HepG2 (cell line): ENCODE data around the gene PMPCB. TPM values are rescaled to one million over a fixed set of nuclear protein-coding genes. Genes with fewer than 3 reads are reported as not detected.

Source experiments
- ATAC-seq: fragments of 200-7000 bp; cut with Tn5 transposase; 3 replicates; pipeline ENCODE4 v1.9.1; 2020; ENCODE audit warnings: mild to moderate bottlenecking, moderate library complexity
- BruUV-seq: library from RNA; stranded (reverse); fragments of 400-500 nt; replicated peaks from 2 replicates; lab custom pipeline; 2021; lab: Mats Ljungman, UMichigan
- CTCF ChIA-PET: fragments of 300-600 bp; formaldehyde crosslinking; extraction: SDS; loops from one replicate; lab custom pipeline; 2021; ENCODE audit warnings: low total read pairs, inconsistent platforms, low intra/inter-chr PET ratio; lab: Yijun Ruan, JAX
- POLR2A ChIA-PET: fragments of 350-600 bp; sonication (Branson Sonifier 250); formaldehyde crosslinking; loops from one replicate; lab custom pipeline; 2020; ENCODE audit warnings: antibody characterized with exemption, inconsistent platforms; lab: Yijun Ruan, JAX
- DNase-seq: peaks from one replicate; pipeline ENCODE4 v3.0.0-alpha.2; 2015; ENCODE audit warnings: low spot score
- FAIRE-seq: peaks from 3 replicates; lab custom pipeline; 2011; peaks lifted over from hg19 to GRCh38; lab: Jason Lieb, UNC
- H2AFZ ChIP-seq: one replicate; pipeline ENCODE4 v1.6.1; 2011; ENCODE audit warnings: low read length, inconsistent platforms
- H3K27ac ChIP-seq: fragments of 300-600 bp; 3 replicates; pipeline ENCODE4 v1.8.0; 2011; ENCODE audit warnings: mixed run types, mild to moderate bottlenecking, mixed read lengths, low read length, inconsistent platforms; ENCODE audit not compliant: insufficient read depth; ENCODE audit errors: extremely low read length
- H3K27me3 ChIP-seq, 2 experiments: fragments of 200-600 bp in 1 of 2; 2 replicates in 1 of 2; 3 replicates in 1 of 2; pipeline versions ENCODE4 v1.6.0 to v1.8.0; 2011; ENCODE audit warnings: low read length in 2 of 2, mild to moderate bottlenecking in 2 of 2, moderate library complexity in 2 of 2, inconsistent platforms in 1 of 2; ENCODE audit not compliant: insufficient read depth in 2 of 2, control insufficient read depth in 1 of 2
- H3K36me3 ChIP-seq, 2 experiments: fragments of 200-600 bp in 1 of 2; replicated peaks in 1 of 2; 2 replicates in 1 of 2; 3 replicates in 1 of 2; pipeline versions ENCODE4 v1.5.1 to v1.8.0; 2011; ENCODE audit warnings: low read length in 2 of 2, inconsistent platforms in 1 of 2; ENCODE audit not compliant: insufficient read depth in 2 of 2, control insufficient read depth in 1 of 2
- H3K4me1 ChIP-seq: 2 replicates; pipeline ENCODE4 v1.5.1; 2012; ENCODE audit warnings: low read length, inconsistent platforms; ENCODE audit not compliant: insufficient read depth
- H3K4me2 ChIP-seq: 2 replicates; pipeline ENCODE4 v1.6.0; 2011; ENCODE audit warnings: low read depth, low read length, inconsistent platforms
- H3K4me3 ChIP-seq, 3 experiments: fragments of 200-600 bp in 1 of 3; sonication (generic), shearing (Covaris generic) in 1 of 3; replicated peaks in 1 of 3; 2 replicates each; pipeline ENCODE4 v1.5.1; 2011 to 2016; ENCODE audit warnings: low read length in 3 of 3, inconsistent platforms in 2 of 3, low read depth in 2 of 3, mild to moderate bottlenecking in 2 of 3, control low read depth in 1 of 3, mixed read lengths in 1 of 3; ENCODE audit not compliant: insufficient read depth in 1 of 3
- H3K79me2 ChIP-seq: one replicate; pipeline ENCODE4 v1.6.1; 2011; ENCODE audit warnings: low read length, inconsistent platforms; ENCODE audit not compliant: insufficient read depth
- H3K9ac ChIP-seq: 2 replicates; pipeline ENCODE4 v1.6.0; 2011; ENCODE audit warnings: mild to moderate bottlenecking, low read depth, low read length, inconsistent platforms; ENCODE audit not compliant: insufficient read depth
- H3K9me3 ChIP-seq: 2 replicates; pipeline ENCODE4 v1.5.1; 2012; ENCODE audit warnings: mild to moderate bottlenecking, low read length
- H4K20me1 ChIP-seq: 2 replicates; pipeline ENCODE4 v1.6.0; 2011; ENCODE audit warnings: inconsistent platforms, mild to moderate bottlenecking, low read length, moderate library complexity; ENCODE audit not compliant: insufficient read depth
- CHD2 ChIP-seq: IDR thresholded peaks from 2 replicates; pipeline ENCODE4 v1.6.1; 2011; ENCODE audit warnings: low read depth, low read length, improper control_type of control experiment
- EED ChIP-seq: sonication (generic); formaldehyde crosslinking; IDR thresholded peaks from 2 replicates; pipeline ENCODE4 v1.5.0; 2020; ENCODE audit warnings: mild to moderate bottlenecking, missing genetic modification reagents
- ETS1 ChIP-seq: sonication (generic); formaldehyde crosslinking; IDR thresholded peaks from 2 replicates; pipeline ENCODE4 v1.4.0; 2020; ENCODE audit warnings: missing genetic modification reagents
- GPN1 ChIP-seq: sonication (generic); formaldehyde crosslinking; IDR thresholded peaks from 2 replicates; pipeline ENCODE4 v1.5.1; 2020; ENCODE audit warnings: missing genetic modification reagents, borderline replicate concordance
- SRF ChIP-seq: IDR thresholded peaks from 2 replicates; pipeline ENCODE4 v1.6.1; 2011; ENCODE audit warnings: mild to moderate bottlenecking, low read depth, low read length, moderate library complexity
- SRSF9 ChIP-seq: fragments of 200-400 bp; formaldehyde crosslinking; IDR thresholded peaks from 2 replicates; pipeline ENCODE4 v1.6.1; 2018; ENCODE audit warnings: borderline replicate concordance, mild to moderate bottlenecking, low read depth, low read length; ENCODE audit not compliant: insufficient read depth, poor library complexity, severe bottlenecking
- ZBTB4 ChIP-seq: sonication (generic); formaldehyde crosslinking; IDR thresholded peaks from 2 replicates; pipeline ENCODE4 v1.4.0; 2020; ENCODE audit warnings: missing genetic modification reagents, mild to moderate bottlenecking, borderline replicate concordance
- ZIK1 ChIP-seq: sonication (generic); formaldehyde crosslinking; IDR thresholded peaks from 2 replicates; pipeline ENCODE4 v1.5.0; 2020; ENCODE audit warnings: mild to moderate bottlenecking, low read depth, missing genetic modification reagents, borderline replicate concordance
- ZKSCAN5 ChIP-seq: sonication (generic); formaldehyde crosslinking; IDR thresholded peaks from 2 replicates; pipeline ENCODE4 v1.5.1; 2020; ENCODE audit warnings: mild to moderate bottlenecking, missing genetic modification reagents
- ZNF354B ChIP-seq: sonication (generic); formaldehyde crosslinking; IDR thresholded peaks from 2 replicates; pipeline ENCODE4 v1.8.0; 2022; ENCODE audit warnings: mild to moderate bottlenecking, missing genetic modification reagents
- ZNF629 ChIP-seq: sonication (generic); formaldehyde crosslinking; conservative IDR thresholded peaks from 2 replicates; pipeline ENCODE4 v1.5.0; 2020; ENCODE audit warnings: missing genetic modification reagents
- ZNF652 ChIP-seq: IDR thresholded peaks from 2 replicates; pipeline ENCODE4 v1.6.1; 2016; ENCODE audit warnings: low read depth, borderline replicate concordance
- ZNF749 ChIP-seq: sonication (generic); formaldehyde crosslinking; IDR thresholded peaks from 2 replicates; pipeline ENCODE4 v1.8.0; 2022; ENCODE audit warnings: mild to moderate bottlenecking, missing genetic modification reagents, moderate library complexity, borderline replicate concordance
- ZSCAN9 ChIP-seq: IDR thresholded peaks from 2 replicates; pipeline ENCODE4 v1.6.1; 2016; ENCODE audit warnings: borderline replicate concordance
- WGBS: methylation state at CpG from one replicate; pipeline ENCODE4 v1.1.6; 2017; ENCODE audit warnings: low lambda C conversion rate; 5-methylcytosine and 5-hydroxymethylcytosine counted together
- in situ Hi-C: cut with HindIII; loops from 2 replicates; pipeline ENCODE4 v1.10.0; 2017; ENCODE audit warnings: low pct_unique_long_range_greater_than_20kb; ENCODE audit not compliant: extremely low pct_ligation_motif_present
- intact Hi-C: fragments of 100-400 bp; cut with micrococcal nuclease; formaldehyde crosslinking; loops from one replicate; pipeline ENCODE4 v1.10.0; 2022; ENCODE audit not compliant: unreplicated experiment
- polyA plus RNA-seq, 8 experiments: library from polyadenylated mRNA; depleted of rRNA in 3 of 8; stranded (reverse) in 7 of 8; unstranded in 1 of 8; fragments of >200 nt; fragmentation: Illumina TruSeq in 4 of 8; extraction: Trizol in 4 of 8; gene quantifications; 2 replicates each; pipeline versions ENCODE4 v1.2.1 to v1.2.3, GENCODE V29; 2011 to 2016; ENCODE audit warnings: low read depth in 4 of 8, missing spikeins in 1 of 8, mixed read lengths in 1 of 8; ENCODE audit not compliant: insufficient read depth in 1 of 8
- total RNA-seq, 5 experiments: library from RNA; depleted of rRNA; stranded (reverse); fragments of >200 nt; fragmentation: Illumina TruSeq; extraction: Trizol; gene quantifications; 2 replicates each; pipeline ENCODE4 v1.2.3, GENCODE V29; 2016; ENCODE audit warnings: low read depth in 1 of 5
- TF ChIP-seq, protein P1 (sequence below): sonication (generic); formaldehyde crosslinking; IDR thresholded peaks from 2 replicates; pipeline ENCODE4 v1.9.0; 2021; ENCODE audit warnings: missing genetic modification reagents, borderline replicate concordance
- TF ChIP-seq, protein P2 (sequence below): sonication (generic); formaldehyde crosslinking; IDR thresholded peaks from 2 replicates; pipeline ENCODE4 v1.8.0; 2022; ENCODE audit warnings: mild to moderate bottlenecking, missing genetic modification reagents, moderate library complexity
- TF ChIP-seq, protein P3 (sequence below): sonication (generic); formaldehyde crosslinking; IDR thresholded peaks from 2 replicates; pipeline ENCODE4 v1.5.0; 2020; ENCODE audit warnings: missing genetic modification reagents

PMPCB gene
- total and polyA plus RNA-seq, 2 of the 13 experiments (the other 11 are each of a cell fraction or from before 2014, with no cell fraction given) = 80.8 to 124 TPM

DNA sequence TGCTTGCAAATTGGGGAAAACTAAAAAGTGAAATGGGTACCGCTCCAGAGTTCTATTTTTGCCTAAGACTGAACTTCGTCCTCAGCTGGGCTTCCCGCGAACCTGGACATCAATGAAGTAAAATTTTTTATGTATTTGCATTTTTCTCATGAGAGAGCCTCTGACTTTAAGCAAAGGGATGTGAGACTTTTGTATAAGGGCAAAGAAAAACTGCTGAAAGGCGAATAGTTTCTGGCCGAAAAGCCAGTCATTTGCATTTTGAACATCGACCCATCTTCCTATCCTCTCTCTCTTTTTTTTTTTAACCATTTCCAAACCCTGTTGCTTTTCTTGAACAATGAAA lies 573 bp downstream of the PMPCB start:
- Histone ChIP-seq H3K9ac (peak overlapping the region; percentile 82), H4K20me1 (no peaks in the 10 kb centered on the region), H3K36me3 (peaks cover 7 to 17% of the 10 kb centered on the region in 2 experiments), H3K4me2 (peak overlapping the region; percentile 75), H3K27ac (peak overlapping the region; percentile 82), H3K4me1 (peaks cover 20% of the 10 kb centered on the region), H3K27me3 (no peaks in the 10 kb centered on the region), H3K9me3 (no peaks in the 10 kb centered on the region), H3K4me3 (peak overlapping the region; percentile 76 to 93 (median 82)), H3K79me2 (peaks cover 21% of the 10 kb centered on the region), H2AFZ (no peak overlapping the region)
- ChIA-PET CTCF (interaction anchor here (2.5 kb wide), 1 partner anchor 108 kb away, joined by 36 read pairs; no protein-coding TSS in a partner anchor), POLR2A (interaction anchor here (1.1 kb wide), 1 partner anchor 108 kb away, joined by 3 read pairs; no protein-coding TSS in a partner anchor)
- BruUV-seq = no TSS peak
- peak; percentile 23 for FAIRE-seq
- intact Hi-C loops (loop anchor here (1.0 to 5.0 kb wide), 2 partner anchors 44 to 109 kb away; partner anchors contain the start of gene DNAJC2), in situ Hi-C loops (loop anchor here (5.0 kb wide), 1 partner anchor 109 kb away; no protein-coding TSS in a partner anchor)
- WGBS = under 1% methylated on average over 7 of the region's 7 CpGs
- no peak for ATAC-seq
- no peak for DNase-seq
- TF ChIP-seq, protein P1, sequence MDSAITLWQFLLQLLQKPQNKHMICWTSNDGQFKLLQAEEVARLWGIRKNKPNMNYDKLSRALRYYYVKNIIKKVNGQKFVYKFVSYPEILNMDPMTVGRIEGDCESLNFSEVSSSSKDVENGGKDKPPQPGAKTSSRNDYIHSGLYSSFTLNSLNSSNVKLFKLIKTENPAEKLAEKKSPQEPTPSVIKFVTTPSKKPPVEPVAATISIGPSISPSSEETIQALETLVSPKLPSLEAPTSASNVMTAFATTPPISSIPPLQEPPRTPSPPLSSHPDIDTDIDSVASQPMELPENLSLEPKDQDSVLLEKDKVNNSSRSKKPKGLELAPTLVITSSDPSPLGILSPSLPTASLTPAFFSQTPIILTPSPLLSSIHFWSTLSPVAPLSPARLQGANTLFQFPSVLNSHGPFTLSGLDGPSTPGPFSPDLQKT (CRISPR knock-in tag) = no peak
- TF ChIP-seq ZBTB4 = no peak
- TF ChIP-seq CHD2 = no peak
- TF ChIP-seq, protein P2, sequence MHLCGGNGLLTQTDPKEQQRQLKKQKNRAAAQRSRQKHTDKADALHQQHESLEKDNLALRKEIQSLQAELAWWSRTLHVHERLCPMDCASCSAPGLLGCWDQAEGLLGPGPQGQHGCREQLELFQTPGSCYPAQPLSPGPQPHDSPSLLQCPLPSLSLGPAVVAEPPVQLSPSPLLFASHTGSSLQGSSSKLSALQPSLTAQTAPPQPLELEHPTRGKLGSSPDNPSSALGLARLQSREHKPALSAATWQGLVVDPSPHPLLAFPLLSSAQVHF (CRISPR knock-in tag) = 0 out of 2 replicates have a peak, but pooled peaks have one; percentile 5
- TF ChIP-seq GPN1 (CRISPR knock-in tag) = no peak
- no peak for TF ChIP-seq ETS1 (CRISPR knock-in tag)
- peak; percentile 73; the same call in 1 of the 2 replicates for TF ChIP-seq ZNF652 (CRISPR knock-in tag)
- TF ChIP-seq, protein P3, sequence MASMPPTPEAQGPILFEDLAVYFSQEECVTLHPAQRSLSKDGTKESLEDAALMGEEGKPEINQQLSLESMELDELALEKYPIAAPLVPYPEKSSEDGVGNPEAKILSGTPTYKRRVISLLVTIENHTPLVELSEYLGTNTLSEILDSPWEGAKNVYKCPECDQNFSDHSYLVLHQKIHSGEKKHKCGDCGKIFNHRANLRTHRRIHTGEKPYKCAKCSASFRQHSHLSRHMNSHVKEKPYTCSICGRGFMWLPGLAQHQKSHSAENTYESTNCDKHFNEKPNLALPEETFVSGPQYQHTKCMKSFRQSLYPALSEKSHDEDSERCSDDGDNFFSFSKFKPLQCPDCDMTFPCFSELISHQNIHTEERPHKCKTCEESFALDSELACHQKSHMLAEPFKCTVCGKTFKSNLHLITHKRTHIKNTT (CRISPR knock-in tag) = no peak
- no peak for TF ChIP-seq ZNF354B (CRISPR knock-in tag)
- no peak for TF ChIP-seq ZIK1 (CRISPR knock-in tag)
- TF ChIP-seq SRF = no peak
- no peak for TF ChIP-seq ZNF629 (CRISPR knock-in tag)
- TF ChIP-seq ZSCAN9 (CRISPR knock-in tag) = no peak
- no peak for TF ChIP-seq SRSF9
- no peak for TF ChIP-seq EED (CRISPR knock-in tag)
- TF ChIP-seq ZKSCAN5 (CRISPR knock-in tag) = no peak
- no peak for TF ChIP-seq ZNF749 (CRISPR knock-in tag)
